Measurements from ENCODE around the gene NRSN1.

Gene NRSN1

GRCh38 chr6:24188578-24189080 is 62.6 kb downstream of the NRSN1 start:
- in situ Hi-C loops (cut with MboI; ENCODE audit: low pct_unique_long_range_greater_than_20kb, low sequenced_read_pairs, unreplicated experiment), result no loop called here
- DNase-seq (ENCODE audit: low spot score), result no peak
- no peak for TF ChIP-seq CTCF (IDR thresholded peaks at IDR 0.05; ENCODE audit: extremely low read depth, insufficient read depth, missing control alignments)

- TF ChIP-seq CTCF (IDR thresholded peaks at IDR 0.05; ENCODE audit: extremely low read depth, insufficient read depth, missing control alignments), result no peak
- in situ Hi-C loops (cut with MboI; ENCODE audit: low pct_unique_long_range_greater_than_20kb, low sequenced_read_pairs, unreplicated experiment), result no loop called here
Measured at GRCh38 chr6:24191346-24191745, 65.3 kb downstream of the NRSN1 start.

GRCh38 chr6:24193364-24193763 is 67.3 kb downstream of the NRSN1 start:
- DNase-seq (ENCODE audit: low spot score), result no peak
- no peak for TF ChIP-seq CTCF (IDR thresholded peaks at IDR 0.05; ENCODE audit: extremely low read depth, insufficient read depth, missing control alignments)
- in situ Hi-C loops (cut with MboI; ENCODE audit: low pct_unique_long_range_greater_than_20kb, low sequenced_read_pairs, unreplicated experiment), result no loop called here

More at GRCh38 chr6:24191346-24191745, 65.3 kb downstream of the NRSN1 start:
- DNase-seq (ENCODE audit: low spot score), result no peak

- in situ Hi-C loops (cut with MboI; ENCODE audit: low pct_unique_long_range_greater_than_20kb, low sequenced_read_pairs, unreplicated experiment), result no loop called here
- no peak for DNase-seq (ENCODE audit: low spot score)
- TF ChIP-seq CTCF (IDR thresholded peaks at IDR 0.05; ENCODE audit: extremely low read depth, insufficient read depth, missing control alignments), result no peak
Measured at GRCh38 chr6:24194978-24195700, 69.1 kb downstream of the NRSN1 start.

GRCh38 chr6:24195836-24196597 is 70.0 kb downstream of the NRSN1 start:
- no peak for DNase-seq (ENCODE audit: low spot score)
- no peak for TF ChIP-seq CTCF (IDR thresholded peaks at IDR 0.05; ENCODE audit: extremely low read depth, insufficient read depth, missing control alignments)
- in situ Hi-C loops (cut with MboI; ENCODE audit: low pct_unique_long_range_greater_than_20kb, low sequenced_read_pairs, unreplicated experiment), result no loop called here

Data from GM13977 (cell line).